ENCODE measurements around the gene ALPL.

- TF ChIP-seq RCOR1 (IDR thresholded peaks at IDR 0.05; ENCODE audit: insufficient replicate concordance, low read length) (no peak), CTCF (conservative IDR thresholded peaks at IDR 0.05; ENCODE audit: low read depth, low read length) (no peak), BHLHE40 (IDR thresholded peaks at IDR 0.05; ENCODE audit: low read depth, low read length) (no peak), POLR2A (IDR thresholded peaks at IDR 0.05; ENCODE audit: low read depth, low read length) (no peak), CEBPB (IDR thresholded peaks at IDR 0.05; ENCODE audit: low read depth, low read length) (no peak), MAZ (IDR thresholded peaks at IDR 0.05; ENCODE audit: borderline replicate concordance, low read depth, low read length) (no peak), RAD21 (IDR thresholded peaks at IDR 0.05; ENCODE audit: low read length) (no peak), ELK1 (IDR thresholded peaks at IDR 0.05; ENCODE audit: borderline replicate concordance, low read depth, low read length) (no peak), RFX5 (IDR thresholded peaks at IDR 0.05; ENCODE audit: low read depth, low read length) (no peak), MXI1 (IDR thresholded peaks at IDR 0.05; ENCODE audit: borderline replicate concordance, low read depth, low read length) (0 out of 2 replicates have a peak, but pooled peaks have one; percentile 16), CHD1 (IDR thresholded peaks at IDR 0.05; ENCODE audit: low read depth, low read length) (no peak), SMC3 (IDR thresholded peaks at IDR 0.05; ENCODE audit: low read depth, low read length) (no peak), MAFK (IDR thresholded peaks at IDR 0.05; ENCODE audit: low read depth, low read length) (no peak)
These were observed 44.1 kb downstream of the ALPL start for GRCh38 chr1:21553116-21553926.

Measured in IMR-90 (cell line).